Activated CD4-positive, CD25-positive, alpha-beta regulatory T cell (primary cell): ENCODE data around the gene EFCAB7.
"Not testable (repeated sequence)": the region's sequence is repeated elsewhere in the genome, so short reads cannot be mapped to it uniquely, and the experiment has no call there.

ENCODE experiments used
- DNase-seq, 4 experiments: peaks; one replicate each; lab custom pipeline; 2025; lab: John Stamatoyannopoulos, UW

EFCAB7 gene

DNA sequence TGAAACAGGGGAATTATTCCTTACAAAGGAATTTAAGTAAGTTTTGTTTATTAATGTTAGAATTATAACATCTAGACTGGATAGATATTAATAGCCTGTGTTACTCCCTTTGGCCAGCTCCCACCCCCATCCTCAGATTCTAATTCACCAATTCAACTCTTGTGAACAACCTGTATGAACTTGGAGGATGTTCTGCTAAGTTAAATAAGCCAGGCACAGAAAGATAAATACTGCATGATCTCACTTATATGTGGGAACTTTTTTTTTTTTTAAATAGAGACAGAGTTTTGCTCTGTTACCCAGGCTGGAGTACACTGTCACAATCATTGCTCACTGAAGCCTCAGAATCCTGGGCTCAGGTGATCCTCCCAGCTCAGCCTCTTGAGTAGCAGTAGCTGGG is 32.2 kb downstream of the EFCAB7 start:
- no peak for DNase-seq

DNA sequence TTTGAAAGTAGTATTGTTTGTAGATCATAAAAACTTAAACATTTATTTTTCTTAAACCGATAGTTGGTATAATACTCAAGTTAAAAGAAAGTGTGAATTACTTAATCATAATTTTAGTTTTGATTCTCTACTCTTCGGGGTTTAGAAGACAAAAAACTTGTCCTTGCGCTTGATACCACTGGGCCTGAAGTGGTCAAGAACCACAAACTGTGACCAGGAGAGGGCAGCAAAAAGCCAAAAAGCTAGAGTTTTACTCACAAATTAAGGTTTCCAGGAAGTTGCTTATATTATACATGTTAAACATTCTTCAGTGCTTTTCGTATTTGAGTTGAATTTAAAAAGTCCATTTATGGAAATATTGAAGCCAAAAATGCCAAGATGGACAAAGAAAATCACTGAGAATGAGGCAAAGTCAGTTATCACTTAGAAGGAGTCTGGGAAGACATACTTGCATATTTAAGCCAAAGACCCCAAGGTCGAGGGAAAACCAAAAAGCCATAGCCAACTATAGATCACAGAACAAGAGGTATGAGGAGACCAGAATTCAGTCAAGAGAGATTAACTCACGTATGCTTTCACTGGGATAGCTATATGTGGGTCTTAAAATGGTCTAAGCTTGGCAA is 34.2 kb downstream of the EFCAB7 start:
- DNase-seq: no peak

- DNase-seq: no peak
These were observed 36.0 kb downstream of the EFCAB7 start for GRCh38 chr1:63559357-63559756.

GRCh38 chr1:63563745-63564144 is 40.4 kb downstream of the EFCAB7 start:
- no peak for DNase-seq

DNA sequence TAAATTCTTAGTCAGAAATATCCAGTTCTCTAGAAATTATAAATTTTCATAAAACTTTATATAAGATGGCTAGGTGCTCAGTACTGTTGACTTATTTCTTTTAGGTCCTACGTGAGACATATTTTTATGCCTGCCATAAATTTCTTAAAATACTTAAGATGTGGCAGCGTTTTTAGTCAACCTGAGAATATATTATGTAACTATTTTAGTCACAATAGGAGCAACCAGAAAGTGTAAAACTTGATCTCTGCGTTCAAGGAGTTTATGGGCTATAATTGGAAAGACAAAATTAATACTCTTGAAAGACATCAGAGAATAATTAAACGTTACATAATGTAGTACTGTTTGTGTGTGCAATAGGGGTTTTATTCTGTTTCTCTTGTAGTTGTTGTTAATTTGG is 45.7 kb downstream of the EFCAB7 start:
- DNase-seq: no peak

GRCh38 chr1:63569640-63570316 is 46.5 kb downstream of the EFCAB7 start:
- no peak for DNase-seq

GRCh38 chr1:63572686-63573085 is 49.4 kb downstream of the EFCAB7 start:
- DNase-seq: not testable (repeated sequence)

GRCh38 chr1:63574203-63574796 is 51.0 kb downstream of the EFCAB7 start:
- DNase-seq: not testable (repeated sequence)

DNA sequence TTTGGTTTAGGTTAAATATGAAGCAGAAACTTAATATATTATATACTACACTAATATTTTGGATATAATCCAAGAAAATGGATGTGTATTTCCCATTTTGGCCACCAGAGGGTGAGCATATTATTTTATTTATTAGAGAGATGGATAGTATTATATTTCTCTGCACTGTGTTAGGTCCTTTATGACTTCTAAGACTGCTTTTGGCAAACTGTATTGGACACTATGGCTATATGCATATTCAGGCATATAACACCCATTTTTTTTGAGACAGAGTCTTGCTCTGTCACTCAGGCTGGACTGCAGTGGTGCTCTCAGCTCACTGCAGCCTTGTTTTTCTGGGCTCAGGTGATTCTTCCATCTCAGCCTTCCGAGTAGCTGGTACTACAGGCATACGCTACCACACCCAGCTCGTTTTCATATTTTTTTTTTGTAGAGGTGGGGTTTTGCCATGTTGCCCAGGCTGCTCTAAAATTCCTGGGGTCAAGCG is 52.1 kb downstream of the EFCAB7 start:
- DNase-seq: no peak

GRCh38 chr1:63586326-63586725 is 63.0 kb downstream of the EFCAB7 start:
- not testable (repeated sequence) for DNase-seq

GRCh38 chr1:63590166-63590560 is 66.8 kb downstream of the EFCAB7 start:
- no peak for DNase-seq

- DNase-seq: no peak
These were observed 69.4 kb downstream of the EFCAB7 start for GRCh38 chr1:63592536-63593302.

DNA sequence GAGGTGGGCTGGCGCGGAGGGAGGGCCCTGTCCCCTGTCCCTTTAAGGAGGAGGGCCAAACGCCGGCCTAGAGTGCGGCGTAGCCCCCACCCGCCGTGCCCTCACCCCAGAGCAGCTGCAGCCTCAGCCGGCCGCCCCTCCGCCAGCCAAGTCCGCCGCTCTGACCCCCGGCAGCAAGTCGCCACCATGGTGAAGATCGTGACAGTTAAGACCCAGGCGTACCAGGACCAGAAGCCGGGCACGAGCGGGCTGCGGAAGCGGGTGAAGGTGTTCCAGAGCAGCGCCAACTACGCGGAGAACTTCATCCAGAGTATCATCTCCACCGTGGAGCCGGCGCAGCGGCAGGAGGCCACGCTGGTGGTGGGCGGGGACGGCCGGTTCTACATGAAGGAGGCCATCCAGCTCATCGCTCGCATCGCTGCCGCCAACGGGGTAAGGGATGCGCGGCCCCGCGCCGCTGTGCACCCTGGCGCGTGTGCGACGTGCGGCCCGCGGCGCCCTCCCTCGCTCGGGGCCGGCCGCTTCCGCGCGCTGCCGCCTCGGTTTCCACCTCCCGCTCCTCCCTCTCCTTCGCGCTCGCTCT is 70.1 kb downstream of the EFCAB7 start, which contains the start of gene PGM1:
Gene PGM1, plus strand, starts transcription at position 109 of the 583 bp plus-strand sequence. Its CDS starts 78 bp downstream, at position 187.
- peak; percentile 31 to 66 (median 60) for DNase-seq

GRCh38 chr1:63593886-63594605 is 70.7 kb downstream of the EFCAB7 start:
- peak; percentile 25 to 53 (median 36) for DNase-seq

DNA sequence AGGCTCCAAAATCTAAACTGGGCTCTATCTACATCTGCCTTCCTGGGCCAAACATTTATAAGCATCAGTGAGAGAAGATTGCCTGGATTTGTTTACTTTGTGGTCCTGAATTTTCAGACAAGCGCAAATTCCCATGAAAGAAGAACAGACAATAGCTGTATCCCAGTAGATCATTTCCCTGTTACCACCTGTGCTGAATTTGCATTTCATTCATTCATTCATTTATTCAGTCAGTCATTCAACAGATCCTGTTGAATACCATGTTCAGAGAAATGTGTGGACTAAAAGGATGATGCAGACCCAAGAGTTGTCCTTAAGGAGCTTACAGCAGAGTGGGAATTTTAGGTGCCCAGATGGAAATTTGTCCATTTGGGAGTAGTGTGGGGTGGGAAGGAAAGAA is 72.1 kb downstream of the EFCAB7 start:
- no peak for DNase-seq

DNA sequence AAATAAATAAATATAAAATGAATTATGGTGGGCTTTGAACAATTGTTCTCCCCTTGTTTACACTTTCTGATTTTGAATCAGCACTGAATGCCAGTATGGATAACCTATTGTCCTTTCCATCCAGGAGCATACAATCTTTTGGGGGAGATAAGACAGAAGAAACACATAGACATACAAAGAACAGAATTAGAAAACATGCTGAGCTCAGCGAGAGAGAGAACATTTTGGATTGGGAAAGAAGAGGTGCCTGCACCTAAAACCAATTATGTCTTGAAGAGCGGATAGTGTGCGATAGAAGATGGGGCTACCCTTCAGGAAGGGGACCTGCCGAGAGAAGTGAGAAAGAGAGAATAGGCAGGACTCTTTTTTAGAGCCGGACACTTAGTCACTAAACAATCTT is 76.5 kb downstream of the EFCAB7 start:
- no peak for DNase-seq

- DNase-seq: no peak
These were observed 76.9 kb downstream of the EFCAB7 start for GRCh38 chr1:63600248-63600647.

GRCh38 chr1:63601061-63601460 is 77.7 kb downstream of the EFCAB7 start:
- no peak for DNase-seq

DNA sequence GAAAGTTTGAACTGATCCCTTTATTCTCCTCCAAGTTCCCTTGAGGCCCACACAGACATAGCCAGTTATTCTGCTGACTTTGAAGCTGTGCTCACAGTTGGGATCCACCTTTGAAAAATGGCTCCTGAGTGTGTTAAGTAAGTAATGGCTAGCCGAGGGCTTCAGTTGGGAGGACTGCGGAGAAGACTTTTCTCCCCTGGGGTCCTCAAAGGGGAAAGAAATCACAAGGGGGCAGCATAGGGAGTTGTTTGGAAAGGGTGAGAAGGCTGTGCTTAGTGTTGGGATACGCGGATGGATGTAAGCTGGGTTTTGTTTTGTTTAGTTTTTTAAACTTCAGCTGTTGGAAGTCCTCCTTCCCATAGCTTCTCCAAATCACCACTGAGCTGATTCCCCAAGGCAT is 78.1 kb downstream of the EFCAB7 start:
- DNase-seq: no peak

- no peak for DNase-seq
These were observed 78.6 kb downstream of the EFCAB7 start for GRCh38 chr1:63601912-63602311.

DNA sequence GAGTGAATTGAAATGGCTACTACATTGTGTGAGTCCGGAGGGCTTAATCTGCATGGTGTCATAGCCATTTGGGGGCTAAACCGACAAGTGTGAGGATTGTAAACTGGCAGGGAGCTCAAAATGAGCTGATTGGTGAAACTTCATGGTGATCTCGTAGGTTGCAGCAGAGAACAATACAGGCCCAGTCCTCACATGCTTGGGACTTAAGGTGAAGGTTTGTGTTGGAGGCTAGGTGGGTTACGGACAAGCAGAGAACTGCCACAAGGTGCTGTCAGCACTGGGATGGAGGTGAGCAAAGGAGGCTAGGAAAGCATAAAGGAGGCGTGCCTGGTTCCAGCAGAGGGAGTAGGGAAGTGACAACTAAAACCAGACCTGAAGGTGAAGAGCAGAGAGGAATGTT is 79.3 kb downstream of the EFCAB7 start:
- no peak for DNase-seq
